SIG-M5 treated with dmso at 0.1 percent for 504 hours (cell line): Measurements from ENCODE around the gene RIOK3.
A peak's percentile ranks its signal among the peaks of the same experiment; 100 is the strongest.

Source experiments
- DNase-seq: peaks from one replicate; lab custom pipeline; 2025; ENCODE audit not compliant: unreplicated experiment; lab: John Stamatoyannopoulos, UW

RIOK3 gene

DNA sequence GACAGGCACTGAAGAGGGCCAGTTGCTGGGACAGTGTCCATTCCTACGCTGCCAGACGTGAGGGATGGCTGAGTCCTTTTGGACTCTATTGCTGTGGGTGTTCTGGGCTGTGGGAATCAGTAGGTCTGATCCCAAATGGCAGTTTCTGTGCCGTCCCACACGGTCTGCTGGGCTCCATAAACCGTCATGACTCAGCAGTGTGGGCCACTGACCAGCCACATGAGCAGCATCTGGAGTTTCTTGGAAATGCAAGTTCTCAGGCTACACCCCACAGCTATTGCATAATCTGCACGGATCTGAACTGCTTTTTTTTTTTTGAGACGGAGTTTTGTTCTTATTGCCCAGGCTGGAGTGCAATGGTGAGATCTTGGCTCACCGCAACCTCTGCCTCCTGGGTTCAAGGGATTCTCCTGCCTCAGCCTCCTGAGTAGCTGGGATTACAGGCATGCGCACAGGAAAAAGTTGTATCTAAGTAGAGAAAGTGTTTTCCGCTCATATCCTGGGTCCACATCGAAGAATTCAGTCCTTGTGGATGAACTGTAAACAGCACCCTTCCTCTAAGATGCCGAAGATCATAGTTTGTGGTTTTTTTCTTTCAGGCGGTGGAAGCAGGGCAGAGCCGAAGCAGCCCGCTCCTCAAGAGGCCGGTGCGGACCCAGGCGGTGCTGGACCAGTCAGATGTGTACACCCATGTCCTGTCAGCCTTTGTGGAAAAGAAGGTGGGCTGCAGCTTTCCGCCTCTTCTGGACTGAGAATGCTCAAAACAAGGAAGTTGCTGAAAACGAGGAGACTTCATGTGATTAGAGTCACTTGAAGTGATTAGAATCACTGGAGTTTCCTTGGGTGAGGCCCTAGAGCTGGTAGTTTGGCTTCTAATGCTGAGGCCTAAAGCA is 75.7 kb downstream of the RIOK3 start:
- no peak for DNase-seq

- DNase-seq = no peak
Measured at GRCh38 chr18:23529604-23530003, 76.5 kb downstream of the RIOK3 start.

DNA sequence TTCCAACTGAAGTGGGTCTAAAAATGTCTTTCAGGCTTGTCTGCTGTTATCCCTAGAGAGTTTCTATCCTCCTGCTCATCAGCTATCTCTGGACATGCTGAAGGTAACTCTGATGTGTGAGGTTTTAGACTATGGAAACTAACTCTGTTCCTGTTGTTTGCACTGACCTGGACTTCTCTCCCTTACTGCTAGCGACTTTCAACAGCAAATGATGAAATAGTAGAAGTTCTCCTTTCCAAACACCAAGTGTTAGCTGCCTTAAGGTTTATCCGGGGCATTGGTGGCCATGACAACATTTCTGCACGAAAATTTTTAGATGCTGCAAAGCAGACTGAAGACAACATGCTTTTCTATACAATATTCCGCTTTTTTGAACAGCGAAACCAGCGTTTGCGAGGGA is 77.1 kb downstream of the RIOK3 start:
- peak; percentile 57 for DNase-seq

DNA sequence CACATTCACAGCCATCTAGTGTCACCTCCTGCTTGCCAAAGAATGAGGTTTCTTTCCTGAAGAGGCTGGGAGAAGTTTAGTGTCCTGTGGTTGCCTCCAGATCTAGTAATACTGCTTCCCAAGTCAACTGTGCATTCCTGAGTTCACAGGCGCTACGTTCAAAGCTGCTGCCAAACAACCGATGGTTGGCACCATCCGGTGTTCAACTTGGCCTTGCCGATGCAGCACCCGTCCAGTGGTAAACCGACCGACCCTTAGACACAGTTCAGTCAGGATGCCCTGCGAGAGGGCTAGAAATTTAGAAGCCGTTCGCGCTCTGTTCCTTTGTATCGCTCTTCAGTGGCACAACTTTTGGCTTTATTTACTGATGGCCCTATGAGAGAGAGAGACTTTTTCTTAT is 78.8 kb downstream of the RIOK3 start:
- no peak for DNase-seq
